NCI-H460 (cell line): ENCODE measurements around the gene C1QTNF4. TPM values are rescaled to one million over a fixed set of nuclear protein-coding genes. Genes with fewer than 3 reads are reported as not detected.
"Not testable (repeated sequence)": the region's sequence is repeated elsewhere in the genome, so short reads cannot be mapped to it uniquely, and the experiment has no call there.

Source experiments
- DNase-seq: peaks from one replicate; pipeline ENCODE4 v3.0.0-alpha.2; 2016; ENCODE audit warnings: low read depth; ENCODE audit errors: extremely low read depth
- polyA plus RNA-seq: library from polyadenylated mRNA; depleted of rRNA; stranded (reverse); fragments of >200 nt; gene quantifications from 2 replicates; pipeline ENCODE4 v1.2.3, GENCODE V29; 2014; cell fraction: nucleus; rRNA removed
- total RNA-seq: library from RNA; depleted of rRNA; stranded (reverse); fragments of >200 nt; shearing (Covaris generic); gene quantifications from 2 replicates; pipeline ENCODE4 v1.2.3, GENCODE V29; 2014; rRNA removed

Gene C1QTNF4
- not detected in 2 replicates for total RNA-seq
- not detected in 2 replicates for polyA plus RNA-seq

DNA sequence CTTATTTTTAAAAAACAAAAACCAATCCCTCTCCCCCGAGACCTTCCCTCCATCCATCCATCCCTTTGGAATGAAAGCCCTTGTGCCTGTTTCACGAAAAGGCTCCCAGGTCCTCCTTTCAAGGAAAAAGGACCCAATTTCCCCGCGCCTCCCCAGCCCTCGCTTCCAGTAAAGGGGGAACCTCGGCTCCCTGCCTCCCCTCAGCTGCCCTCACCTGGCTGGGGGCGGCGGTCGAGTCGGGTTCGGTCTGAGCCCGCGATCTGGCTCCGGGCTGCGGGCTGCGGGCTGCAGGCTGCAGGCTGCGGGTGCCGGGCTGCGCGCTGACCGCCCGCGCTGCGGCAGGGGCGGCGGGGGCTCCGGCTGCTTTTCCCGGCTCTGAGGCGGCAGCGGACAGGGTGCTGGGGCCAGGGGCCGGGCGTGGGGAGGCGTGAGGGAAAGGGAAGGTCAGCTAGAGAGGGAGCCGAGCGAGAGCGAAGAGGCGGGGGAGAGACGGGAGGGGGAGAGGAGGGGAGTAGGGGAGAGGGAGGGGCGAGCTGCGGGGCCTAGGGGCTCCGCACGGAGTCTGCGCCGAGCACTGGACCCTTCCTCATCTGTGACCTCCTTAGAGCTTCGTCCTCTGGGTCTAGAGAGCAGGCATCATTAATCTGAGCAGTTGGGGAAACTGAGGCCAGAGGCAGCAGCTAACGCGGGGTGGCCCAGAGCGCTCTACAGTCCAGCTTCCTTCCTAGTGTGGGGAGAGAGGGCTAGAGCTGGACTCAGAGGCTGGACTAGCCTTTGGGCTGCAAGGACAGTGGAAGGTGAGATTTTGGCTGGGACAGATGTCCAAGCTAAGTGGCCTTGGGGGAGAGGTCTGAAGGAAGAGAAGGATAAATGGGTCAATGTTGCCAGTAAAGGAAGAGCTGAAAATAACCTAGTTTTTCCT is at the start of gene C1QTNF4:
C1QTNF4 (minus strand) TSS at position 478 of the 922 bp plus-strand sequence. CDS start 3,601 bp downstream, outside the sequence.
- no peak for DNase-seq

DNA sequence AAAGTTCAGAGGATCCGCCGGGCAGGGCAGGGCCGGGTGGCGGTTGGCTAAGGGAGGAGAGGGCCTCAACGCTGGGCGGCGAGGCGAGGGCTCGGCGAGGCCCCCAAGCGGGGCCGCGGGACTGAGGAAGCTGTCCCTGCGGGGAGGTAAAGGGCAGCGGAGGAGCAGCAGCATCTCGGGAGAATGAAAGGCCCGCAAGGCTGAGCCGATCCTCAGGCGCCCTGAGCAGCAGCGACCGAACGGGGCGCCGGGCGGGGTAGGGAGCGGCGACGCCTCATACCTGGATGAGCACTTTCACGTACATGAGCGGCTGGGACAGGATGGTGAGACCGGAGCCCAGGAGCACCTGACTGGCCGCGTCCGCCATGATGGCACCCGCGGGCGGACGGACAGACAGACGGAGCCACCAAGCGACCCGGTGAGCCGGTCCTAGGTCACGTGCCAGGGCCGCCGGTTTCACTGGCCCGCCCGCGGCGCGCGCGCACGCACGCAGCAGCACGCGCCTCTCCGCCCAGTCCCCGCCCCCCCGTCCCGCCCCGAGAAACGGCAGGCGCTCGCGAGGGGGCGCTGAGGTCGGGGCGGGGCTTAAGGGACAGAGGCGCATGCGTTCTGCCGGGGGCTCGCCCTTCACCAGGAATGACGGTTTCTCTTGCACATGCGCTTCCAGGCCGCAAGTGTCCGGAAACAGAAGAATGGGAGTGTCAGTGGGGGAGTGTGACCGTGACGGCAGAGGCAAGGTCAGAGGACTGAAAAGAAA is 48.1 kb upstream of the C1QTNF4 start, which contains the start of gene MTCH2:
MTCH2 (minus strand) TSS at position 461 of the 757 bp plus-strand sequence; CDS start at position 367, 94 bp downstream.
- DNase-seq: peak; percentile 93

DNA sequence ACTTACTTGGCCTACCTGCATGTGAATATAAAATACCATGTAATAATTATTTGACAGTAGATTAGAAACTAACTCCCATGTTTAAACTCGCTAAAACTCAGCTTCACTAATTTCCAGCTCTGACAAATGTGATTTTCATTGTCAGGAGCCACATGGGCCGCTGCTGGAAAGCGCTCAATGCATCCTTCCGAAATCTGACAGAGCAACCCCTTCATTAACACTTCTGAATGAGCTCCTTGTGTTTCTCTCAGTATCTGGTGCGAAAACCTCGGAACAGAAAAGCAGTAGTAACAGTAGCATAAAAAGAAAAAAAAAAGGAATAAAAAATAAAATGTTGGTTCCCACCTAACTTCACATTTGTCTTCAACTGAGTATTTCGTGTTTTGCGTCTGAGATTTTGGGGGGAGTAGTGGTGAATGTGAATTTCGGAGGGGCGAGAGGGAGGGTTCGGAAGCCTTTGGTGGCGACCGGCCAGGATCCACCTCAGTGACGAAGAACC is 47.4 kb upstream of the C1QTNF4 start:
- no peak for DNase-seq

DNA sequence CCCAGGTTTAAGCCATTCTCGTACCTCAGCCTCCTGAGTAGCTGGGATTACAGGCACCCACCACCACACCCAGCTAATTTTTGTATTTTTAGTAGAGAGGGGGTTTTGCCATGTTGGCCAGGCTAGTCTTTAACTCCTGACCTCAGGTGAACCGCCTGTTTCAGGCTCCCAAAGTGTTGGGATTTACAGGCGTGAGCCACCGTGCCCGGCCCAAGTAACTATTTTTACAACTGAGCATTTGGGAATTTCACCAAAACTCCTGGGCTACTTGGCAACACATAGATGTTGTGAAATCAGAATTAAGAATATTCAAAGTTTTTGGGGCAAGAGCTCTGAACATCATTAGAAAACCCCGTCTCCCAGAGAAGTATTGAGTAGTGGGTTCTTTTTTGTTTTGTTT is 46.3 kb upstream of the C1QTNF4 start:
- not testable (repeated sequence) for DNase-seq

DNA sequence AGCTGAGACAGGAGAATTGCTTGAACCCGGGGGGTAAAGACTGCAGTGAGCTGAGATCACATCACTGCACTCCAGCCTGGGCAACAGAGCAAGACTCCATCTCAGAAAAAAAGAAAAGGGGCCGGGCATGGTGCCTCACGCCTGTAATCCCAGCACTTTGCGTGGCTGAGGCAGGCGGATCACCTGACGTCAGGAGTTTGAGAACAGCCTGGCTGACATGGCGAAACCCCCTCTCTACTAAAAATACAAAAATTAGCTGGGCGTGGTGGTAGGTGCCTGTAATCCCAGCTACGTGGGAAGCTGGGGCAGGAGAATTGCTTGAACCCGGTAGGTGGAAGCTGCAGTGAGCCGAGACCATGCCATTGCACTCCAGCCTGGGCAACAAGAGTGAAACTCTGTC is 42.1 kb upstream of the C1QTNF4 start:
- DNase-seq: not testable (repeated sequence)

DNA sequence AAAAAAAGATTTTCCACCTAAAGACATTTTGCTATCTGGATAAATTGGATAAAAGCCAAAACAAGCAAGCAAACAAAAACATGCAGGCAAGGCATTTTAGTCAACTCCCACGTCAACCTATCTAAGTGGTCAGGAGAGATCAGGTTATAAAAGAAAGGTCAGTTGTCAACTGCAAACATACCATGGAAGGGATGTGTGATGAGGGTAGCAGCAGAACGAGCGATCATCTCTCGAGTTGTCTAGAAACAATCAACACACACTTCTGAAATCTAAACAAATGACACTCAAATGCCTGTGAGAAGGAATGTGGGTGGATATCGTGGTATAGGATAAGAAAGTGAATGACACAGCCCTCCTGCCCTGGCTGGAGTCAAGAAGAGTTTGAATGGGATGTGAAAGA is 37.3 kb upstream of the C1QTNF4 start:
- DNase-seq: peak; percentile 3

DNA sequence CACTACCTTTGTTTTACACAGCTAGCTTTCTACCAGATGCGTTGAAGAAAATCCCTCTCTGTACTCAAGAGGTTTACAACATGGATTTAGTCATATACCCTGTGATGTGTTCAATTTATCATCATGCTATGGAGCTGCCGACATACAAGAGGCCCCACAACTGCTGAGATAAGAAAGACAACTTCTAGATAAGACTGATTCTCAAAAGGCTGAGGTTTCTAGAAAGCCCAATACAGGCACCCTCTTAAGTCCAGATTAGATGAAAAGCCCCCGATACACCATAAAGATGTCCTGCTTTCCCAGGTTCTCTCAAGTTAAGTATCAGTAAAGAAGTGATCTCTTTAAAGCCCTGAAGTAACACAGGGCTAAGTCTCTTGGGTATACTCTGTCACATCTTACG is 33.8 kb upstream of the C1QTNF4 start:
- no peak for DNase-seq

DNA sequence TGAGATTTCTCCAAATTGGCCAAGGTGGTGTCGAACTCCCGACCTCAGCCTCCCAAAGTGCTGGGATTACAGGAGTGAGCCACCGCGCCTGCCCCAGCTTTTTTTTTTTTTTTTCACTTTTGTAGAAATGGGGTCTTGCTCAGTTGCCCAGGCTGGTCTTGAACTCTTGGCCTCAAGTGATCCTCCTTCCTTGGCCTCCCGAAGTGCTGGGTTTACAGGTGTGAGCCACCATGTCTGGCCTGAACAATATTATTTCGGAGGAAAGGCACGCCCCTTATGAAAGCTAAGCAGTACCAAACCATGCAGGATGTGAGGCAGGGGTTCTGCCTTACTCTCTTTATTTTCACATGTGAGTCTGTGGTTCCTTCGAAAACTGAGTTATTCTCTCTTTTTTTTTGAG is 32.0 kb upstream of the C1QTNF4 start:
- no peak for DNase-seq

DNA sequence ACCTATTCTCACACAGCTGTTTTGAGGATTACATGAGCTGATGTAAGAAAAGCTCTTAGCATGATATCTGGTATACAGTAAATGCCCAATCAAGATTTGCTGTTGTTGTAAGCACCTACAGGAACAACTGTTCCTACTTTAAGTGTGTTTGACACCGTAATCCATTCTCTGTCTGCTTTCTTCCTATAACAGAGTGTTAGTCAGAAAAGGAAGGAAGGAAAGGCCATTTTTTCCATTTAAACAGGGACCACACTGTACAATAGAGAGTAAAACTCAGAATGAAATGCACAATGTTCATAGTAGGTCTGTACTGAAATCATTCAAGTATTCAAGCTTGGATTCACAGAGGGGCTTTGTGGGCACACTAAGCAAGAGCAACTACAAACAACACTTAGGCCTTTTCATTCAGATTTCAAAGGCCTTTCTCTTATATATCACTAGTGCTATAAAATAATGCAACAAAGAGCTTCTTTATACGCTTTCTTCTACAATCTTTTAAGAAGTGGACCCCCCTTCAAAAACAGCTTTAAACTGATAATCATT is 26.7 kb upstream of the C1QTNF4 start:
- DNase-seq: no peak

DNA sequence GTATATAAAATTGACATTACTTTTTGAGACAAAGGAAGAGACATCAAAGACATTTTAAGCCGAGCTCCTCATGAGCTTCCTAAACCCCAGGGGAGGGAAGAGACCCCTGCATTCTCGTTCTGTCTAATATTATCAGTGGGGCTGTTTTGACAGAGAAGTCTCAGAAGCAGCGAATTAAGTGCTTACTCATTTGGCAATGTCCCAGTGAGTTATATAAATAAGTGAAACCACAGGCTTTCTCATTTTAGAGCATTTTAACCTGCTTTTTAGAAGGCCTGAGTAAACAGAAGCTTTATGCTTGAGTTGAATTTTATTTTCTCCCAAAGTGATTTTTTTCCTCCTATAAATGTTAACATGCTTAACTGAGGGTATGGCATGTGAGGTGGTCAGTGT is 23.2 kb upstream of the C1QTNF4 start:
- no peak for DNase-seq

DNA sequence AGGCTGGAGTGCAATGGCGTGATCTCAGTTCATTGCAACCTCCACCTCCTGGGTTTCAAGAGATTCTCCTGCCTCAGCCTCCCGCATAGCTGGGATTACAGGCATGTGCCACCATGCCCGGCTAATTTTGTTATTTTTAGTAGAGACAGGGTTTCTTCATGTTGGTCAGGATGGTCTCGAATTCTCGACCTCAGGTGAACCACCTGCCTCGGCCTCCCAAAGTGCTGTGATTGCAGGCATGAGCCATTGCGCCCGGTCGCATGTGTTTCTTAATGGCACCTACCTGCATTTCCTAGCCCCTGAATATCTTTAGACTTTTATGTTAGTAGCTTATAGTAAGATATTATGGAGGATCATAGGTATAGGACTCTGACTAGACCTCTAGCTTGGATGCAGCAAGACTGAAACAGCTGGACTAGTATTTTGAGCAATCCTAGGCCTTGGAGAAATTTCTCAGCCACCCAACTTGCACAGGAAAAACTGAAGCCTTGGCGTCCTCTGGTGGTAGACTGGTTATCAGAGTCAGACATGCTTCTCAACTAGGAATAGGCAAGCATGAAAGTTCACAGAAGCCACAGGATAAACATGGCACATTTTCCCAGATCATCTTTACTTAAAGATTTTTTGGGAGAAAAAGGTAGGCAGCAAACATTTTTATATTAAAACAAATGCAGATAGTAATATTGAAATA is 22.7 kb upstream of the C1QTNF4 start:
- DNase-seq: peak; percentile 17

DNA sequence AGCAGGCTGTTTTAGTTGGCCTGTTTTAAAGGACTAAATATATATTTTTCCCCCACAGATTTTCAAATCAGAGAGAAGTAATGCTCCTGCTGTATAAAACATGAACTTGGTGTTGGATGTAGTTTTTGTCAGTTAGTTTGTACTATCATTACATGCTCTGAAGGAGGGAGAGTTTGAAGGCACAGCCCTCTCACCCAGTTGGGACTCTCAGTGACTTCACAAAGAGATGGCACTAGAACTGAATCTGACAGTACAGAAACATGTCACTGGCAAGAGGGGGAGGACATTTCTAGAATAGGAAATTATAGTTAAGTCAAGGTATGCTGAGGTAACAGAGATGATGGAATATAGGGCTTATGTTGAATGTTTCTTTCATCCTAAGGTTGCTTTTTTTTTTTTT is 21.0 kb upstream of the C1QTNF4 start:
- DNase-seq: no peak

DNA sequence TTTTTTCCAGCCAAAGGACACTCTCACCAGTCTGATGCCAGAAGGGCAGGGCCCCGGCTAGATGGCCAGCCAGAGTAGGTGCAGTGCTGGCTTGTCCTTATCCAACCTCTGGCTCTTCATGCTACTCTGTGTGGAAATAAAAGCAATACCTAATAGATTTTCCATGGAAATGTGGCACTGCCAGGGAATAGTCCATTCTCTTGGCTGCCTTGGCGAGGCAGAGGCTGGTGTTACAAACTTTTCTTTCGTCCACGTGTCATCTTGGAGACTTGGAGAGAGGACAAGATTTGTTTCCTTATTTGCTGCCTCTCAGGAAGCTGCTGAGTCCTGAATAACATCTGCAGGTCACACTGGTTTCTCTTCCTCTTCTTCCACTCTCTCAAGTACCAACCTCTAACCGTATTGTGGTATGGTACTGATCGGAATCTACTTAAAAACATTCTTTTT is 17.2 kb upstream of the C1QTNF4 start:
- DNase-seq: no peak

DNA sequence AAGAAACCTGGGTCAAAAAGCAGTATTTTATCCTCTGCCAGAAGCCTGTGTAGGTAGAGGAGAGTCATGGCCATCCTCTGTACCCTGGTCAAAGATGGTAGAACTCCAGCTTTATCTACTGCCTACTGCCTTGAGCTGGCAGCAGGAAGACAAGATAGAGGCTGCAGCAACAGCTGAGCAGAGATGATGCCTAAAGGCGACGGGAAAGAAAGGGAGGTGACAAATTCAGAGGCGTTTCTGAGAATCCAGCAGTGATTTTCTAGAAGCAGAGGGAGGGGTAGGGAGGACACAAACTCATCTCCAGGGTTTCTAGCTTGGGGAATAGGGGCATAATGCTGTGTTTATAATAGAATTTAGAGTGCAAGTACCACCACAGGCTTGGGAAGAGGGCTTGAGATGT is 15.5 kb upstream of the C1QTNF4 start:
- no peak for DNase-seq

DNA sequence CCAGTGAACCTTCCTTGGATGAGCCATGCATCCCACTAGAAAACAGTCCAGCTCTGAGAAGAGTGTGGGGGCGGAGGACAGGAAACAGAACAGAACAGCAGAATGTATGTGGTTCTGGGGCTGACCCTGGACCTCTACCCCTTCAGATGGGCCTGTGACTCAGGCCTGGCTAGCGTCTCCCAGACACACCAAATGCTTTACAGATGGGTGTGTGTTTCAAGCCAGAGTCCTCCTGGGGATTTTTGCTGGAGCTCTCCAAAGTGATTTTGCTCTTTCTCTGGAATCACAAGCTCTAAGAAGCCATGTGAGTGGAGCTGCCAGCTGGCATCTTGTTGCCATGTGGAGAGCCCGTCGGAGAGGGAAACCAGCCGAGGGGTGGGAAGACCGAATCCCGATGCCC is 13.2 kb upstream of the C1QTNF4 start:
- DNase-seq: no peak

DNA sequence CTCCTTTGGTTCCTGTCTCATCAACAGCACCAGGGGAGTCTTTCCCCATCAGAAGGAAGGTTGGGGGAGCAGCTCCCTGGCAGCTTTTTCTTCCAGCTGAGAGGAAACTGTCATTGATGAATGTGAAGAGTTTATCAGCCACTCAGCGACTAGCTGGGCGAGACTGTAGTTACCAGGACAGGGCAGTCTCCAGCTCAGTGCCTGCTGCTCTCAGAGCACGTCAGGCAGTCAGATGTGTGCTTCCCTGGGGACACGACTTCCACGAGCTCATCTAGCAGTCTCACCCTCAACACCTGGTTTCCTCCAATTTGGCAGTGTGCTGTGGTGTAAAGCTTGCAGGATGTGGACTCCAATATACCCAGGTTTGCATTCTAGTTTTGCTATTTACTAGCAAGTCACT is 12.5 kb upstream of the C1QTNF4 start:
- no peak for DNase-seq

DNA sequence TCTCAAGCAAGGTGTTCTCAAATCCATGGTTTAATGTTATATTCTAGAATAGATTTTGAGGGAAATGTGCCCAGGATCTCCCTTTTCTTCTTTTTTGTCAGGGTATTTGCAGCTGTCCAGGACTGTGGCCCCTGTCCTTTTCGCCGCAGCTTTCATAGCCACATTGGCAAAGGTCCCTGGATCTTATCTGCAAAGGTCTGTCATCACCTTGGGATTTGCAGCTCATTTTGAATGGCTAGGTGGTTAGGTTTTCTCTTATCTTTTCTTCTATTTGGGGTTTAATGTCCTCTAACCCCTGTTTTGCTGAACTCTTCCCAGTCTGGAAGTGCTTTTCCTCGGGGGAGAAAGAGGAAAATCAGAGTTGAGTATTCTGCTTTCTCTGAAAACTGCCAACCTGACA is 11.7 kb upstream of the C1QTNF4 start:
- DNase-seq: no peak

DNA sequence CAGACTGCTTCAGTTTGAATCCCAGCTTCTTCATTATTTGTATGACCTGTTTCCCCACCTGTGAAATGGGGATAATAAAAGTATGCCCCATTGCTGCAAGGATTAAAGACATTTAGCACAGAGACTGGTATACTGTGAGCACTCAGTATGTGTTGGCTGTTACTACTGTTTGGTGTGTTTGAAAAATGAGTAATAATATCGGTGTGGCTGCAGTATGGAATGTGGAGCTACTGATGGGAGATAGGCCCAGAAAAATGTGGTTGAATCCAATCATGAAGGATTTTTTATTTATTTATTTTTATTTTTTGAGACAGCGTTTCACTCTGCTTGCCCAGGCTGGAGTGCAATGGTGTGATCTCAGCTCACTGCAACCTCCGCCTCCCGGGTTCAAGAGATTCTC is 9.1 kb upstream of the C1QTNF4 start:
- no peak for DNase-seq

DNA sequence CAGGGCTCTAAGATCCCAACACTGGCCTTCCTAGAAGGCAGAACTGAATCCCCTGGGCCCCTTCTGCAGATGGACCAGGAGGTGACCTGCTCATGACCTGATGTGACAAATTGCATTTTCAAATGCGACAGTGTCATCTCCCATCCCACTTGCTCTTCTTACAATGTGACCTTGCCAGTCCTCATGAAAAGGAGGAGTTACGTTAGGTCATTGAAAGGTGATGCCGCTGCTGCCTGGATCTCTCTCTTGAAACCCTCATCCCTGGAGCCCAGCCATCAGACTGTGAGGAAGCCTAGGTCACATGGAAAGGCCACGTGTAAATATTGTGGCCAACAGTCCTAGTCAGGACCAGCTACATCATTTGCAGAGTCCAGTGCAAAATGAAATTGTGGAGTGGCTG is 5.7 kb upstream of the C1QTNF4 start:
- no peak for DNase-seq

DNA sequence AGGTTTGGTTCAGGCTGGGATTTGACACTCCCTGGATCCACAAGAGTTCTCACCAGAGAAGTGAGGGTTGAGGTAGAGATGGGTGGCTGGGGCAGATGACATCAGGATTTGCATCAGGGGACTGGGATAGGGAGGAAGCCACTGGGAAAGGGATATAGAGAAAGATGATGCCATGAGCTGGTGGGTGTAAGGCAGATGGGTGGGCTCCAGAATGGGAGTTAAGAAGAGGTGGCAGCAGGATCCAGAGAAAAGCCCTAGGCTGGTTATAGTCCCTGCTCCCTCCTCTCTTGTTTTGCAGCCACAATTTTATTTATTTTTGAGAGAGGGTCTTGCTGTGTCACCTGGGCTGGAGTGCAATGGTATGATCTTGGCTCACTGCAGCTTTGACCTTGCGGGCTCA is 1.8 kb upstream of the C1QTNF4 start:
- no peak for DNase-seq
